NCI-H2227 (cell line): ENCODE data around the gene IFIT1B.
"Not testable (repeated sequence)": the region's sequence is repeated elsewhere in the genome, so short reads cannot be mapped to it uniquely, and the experiment has no call there.

Experiments used
- DNase-seq: peaks from one replicate; lab custom pipeline; 2025; ENCODE audit not compliant: unreplicated experiment; lab: John Stamatoyannopoulos, UW

IFIT1B gene

DNA sequence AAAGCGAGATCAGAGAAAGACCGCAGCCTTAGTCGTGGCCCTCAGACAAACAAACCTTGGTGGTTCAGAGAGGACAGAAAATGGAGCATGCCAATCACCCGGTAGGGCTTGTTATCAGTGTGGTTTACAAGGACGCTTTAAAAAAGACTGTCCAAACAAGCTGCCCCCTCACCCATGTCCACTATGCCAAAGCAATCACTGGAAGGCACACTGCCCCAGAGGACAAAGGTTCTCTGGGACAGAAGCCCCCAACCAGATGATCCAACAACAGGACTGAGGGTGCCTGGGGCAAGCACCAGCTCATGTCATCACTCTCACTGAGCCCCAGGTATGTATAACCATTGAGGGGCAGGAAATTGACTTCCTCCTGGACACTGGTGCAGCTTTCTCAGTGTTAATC is 31.4 kb downstream of the IFIT1B start:
- DNase-seq: not testable (repeated sequence)

DNA sequence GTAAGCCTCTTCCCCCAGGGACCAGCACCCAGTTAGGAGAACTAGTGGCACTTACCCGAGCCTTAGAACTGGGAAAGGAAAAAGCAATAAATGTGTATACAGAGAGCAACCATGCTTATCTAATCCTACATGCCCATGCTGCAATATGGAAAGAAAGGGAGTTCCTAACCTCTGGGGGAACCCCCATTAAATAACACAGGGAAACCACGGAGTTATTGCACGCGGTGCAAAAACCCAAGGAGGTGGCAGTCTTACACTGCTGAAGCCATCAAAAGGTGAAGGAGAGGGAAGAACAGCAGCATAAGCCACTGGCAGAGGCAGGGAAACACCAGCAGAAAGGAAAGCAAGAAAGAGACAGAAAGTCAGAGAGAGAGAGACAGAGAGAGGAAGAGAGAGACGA is 32.7 kb downstream of the IFIT1B start:
- DNase-seq: not testable (repeated sequence)

DNA sequence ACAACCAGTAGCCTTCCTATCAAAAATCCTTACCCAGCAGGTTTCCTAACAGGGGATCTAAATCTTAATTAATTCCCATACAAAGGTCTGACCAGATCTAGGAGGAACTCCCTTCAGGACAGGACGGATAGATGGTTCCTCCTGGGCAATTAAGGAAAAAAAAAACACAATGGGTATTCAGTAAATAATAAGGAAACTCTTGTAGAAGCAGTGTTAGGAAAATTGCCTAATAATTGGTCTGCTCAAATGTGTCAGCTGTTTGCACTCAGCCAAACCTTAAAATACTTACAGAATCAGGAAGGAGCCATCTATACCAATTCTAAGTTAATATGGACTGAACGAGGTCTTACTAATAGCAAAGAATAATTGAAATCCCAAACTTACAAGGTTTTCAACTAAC is 33.3 kb downstream of the IFIT1B start:
- DNase-seq: not testable (repeated sequence)

DNA sequence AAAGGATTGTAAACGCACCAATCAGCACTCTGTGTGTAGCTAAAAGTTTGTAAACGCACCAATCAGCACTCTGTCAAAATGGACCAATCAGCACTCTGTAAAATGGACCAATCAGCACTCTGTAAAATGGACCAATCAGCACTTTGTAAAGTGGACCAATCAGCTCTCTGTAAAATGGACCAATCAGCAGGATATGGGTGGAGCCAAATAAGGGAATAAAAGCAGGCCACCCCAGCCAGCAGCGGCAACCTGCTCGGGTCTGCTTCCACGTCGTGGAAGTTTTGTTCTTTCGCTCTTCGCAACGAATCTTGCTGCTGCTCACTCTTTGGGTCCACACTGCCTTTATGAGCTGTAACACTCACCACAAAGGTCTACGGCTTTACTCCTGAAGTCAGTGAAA is 34.4 kb downstream of the IFIT1B start:
- DNase-seq: not testable (repeated sequence)

DNA sequence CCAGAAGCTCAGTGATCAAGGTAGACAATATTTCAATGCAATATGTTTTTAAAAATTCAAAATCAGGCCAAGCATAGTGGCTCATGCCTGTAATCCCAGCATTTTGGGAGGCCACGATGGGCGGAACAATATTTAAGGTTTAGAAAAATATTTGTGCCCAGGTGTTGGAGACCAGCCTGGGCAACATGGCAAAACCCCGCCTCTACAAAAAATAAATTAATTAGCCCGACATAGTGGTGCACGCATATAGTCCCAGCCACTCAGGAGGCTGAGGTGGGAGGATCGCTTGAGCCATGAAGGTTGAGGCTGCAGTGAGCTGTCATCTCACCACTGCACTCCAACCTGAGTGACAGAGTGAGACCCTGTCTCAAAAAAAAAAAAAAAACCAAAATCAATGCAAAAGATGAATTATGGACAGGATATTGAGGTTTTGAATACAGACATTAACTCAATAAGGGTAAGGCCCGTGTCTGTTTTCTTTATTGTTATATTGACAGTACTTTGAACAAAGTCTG is 35.6 kb downstream of the IFIT1B start:
- DNase-seq: no peak

DNA sequence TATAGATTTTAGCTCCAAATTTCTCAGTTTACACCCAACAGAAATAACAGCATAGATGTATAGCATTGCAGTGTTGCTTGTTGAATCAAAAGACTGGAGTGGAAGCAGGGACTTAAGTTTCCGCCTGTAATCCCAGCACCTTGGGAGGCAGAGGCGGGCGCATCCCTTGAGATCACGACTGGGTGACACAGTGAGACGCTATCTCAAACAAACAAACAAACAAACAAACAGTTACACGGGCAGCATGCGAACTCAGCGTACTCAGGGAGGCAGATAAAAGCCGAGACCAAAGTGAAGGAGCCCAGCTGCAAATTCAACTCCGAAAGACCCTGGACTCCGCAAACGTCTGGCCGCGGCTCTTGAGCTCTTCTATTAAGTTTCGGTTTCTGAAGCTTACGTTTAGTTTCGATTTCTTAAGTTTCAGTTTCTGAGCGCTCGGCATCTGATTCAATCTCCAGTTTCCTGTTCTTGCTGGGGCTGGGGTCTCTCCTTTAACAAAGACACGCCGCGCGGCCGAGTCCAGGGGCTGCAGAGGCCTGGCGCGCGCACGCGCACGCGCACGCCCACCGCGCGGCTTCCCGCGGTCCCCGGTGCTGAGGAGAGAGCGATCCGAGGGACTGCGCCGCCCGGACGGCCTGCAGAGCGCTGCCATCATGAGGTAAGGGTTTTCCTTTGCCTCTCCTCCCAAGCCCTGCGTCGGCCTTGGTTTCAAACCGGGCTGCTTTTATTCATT is 36.5 kb downstream of the IFIT1B start, which contains the start of gene IFIT5:
Gene IFIT5 (plus strand): TSS at position 423 of the 733 bp plus-strand sequence. CDS start 231 bp downstream, at position 654.
- DNase-seq: peak; percentile 80

DNA sequence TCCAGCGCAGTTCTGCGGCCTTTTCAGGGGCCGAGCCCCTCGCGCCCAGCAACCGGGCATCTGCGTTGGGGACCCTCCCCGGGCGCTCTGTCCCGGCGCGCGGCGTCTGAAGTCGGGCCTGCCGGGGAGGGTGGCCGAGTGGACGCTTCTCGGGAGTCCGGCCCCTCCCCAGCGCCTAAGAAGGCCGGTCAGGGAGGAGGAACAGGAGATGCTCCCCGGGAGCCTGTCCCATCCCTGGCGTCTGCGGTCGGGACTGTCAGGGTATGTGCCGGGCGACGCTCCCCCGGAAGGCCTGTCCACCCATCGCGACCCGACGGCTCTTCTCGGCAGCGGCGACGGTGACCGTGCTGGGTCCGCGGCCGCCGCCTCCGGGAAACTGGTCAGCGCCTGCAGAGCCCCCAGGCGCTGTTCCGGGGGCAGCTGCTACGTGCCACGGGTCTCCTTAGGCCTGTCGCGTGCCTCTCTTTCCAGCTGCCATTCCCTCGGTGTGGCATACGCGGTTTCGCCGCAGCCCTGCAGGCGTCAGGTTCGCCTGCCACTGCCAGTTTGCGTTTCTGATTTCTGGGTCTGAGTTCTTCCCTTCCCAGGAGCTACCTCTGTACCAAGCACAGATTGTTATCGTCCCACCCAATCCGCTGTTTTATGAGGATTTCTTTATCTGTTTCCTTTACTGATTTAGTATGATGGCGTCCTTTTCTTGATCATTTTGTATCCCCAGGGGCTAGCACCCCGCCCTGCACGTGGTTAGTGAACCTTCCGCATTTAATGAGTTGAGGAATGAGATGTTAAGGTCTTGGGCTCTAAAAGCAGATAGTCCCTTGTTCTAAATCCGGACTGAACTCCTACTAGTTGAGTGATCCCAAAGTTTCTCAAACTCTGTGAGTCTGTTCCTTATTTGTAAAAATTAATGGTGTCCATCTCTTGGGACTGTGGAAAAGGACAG is 37.3 kb downstream of the IFIT1B start:
- DNase-seq: peak; percentile 48

DNA sequence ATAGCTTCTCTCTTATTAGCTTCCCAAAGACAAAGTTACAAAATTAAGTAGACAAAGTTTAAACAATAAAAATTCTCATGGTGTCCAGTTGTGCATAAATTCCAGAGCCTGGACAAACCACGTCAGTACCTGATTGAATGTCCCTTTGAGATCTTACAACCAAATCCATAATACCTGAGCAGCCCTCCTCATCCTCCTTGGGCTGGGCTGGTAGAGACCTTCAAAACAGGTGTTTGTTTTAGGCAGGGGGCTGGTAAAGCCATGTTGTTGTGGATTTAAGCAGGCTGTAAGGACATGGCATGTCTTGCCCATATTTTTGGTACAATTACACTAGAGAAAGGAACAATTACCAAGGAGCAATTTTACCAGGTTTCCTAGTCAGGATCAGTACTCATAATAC is 38.6 kb downstream of the IFIT1B start:
- DNase-seq: no peak

DNA sequence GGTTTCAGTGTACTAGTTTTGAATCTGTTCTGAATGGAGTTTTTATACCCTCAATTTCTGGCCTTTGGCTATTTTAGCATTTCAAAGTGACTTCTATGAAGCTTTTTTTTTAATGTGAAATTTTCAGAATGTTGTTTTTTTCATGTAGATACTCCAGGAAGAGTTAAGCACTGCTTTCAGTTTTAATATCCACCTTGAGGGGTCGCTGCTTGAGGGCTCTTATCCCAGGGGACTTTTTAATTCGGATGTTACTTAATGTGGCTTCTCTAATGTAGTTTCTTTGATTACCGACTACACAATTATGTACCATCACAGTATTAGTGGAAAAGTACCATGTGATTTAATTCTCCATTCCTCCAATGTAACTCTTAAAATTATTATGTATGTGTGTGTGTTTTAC is 41.7 kb downstream of the IFIT1B start:
- peak; percentile 2 for DNase-seq

DNA sequence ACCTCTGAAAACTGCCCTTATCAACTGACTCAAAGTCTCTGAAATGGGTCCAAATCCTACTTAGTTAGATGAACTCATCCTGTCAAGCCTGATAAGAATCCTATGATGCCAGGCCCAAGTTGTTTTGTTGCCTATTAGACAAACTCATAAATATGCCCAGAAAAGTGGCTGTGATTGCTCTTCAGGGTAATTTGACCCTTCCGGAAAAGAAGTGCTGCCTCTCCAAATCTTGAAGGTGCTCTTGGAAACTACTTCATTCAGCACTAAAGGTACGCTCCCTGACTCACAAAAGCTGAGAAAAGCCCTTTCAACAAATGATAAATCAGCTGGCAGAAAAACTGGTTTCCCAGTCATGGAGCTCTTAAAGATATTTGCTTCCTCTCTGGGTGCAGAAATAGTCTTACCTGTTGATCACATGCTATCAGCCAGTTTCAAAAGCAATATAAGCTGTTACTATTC is 43.2 kb downstream of the IFIT1B start:
- DNase-seq: no peak

DNA sequence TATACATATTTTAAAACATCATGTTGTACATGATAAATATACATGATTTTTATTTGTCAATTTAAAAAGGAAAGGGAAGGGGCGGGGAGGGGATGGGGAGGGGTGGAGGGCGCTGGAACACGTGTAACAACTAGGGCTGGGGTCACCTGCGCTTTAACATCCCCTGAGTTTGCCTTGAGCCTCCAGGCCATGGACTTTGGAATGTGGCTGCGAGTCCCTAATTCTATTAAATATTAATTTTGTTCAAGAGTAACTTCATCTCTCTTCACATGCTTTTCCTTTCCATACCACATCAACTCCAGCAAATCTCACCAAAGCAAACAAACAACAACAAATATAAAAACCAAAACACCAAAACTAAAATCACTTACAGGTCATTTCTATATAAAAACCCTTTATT is 47.1 kb downstream of the IFIT1B start:
- DNase-seq: no peak

DNA sequence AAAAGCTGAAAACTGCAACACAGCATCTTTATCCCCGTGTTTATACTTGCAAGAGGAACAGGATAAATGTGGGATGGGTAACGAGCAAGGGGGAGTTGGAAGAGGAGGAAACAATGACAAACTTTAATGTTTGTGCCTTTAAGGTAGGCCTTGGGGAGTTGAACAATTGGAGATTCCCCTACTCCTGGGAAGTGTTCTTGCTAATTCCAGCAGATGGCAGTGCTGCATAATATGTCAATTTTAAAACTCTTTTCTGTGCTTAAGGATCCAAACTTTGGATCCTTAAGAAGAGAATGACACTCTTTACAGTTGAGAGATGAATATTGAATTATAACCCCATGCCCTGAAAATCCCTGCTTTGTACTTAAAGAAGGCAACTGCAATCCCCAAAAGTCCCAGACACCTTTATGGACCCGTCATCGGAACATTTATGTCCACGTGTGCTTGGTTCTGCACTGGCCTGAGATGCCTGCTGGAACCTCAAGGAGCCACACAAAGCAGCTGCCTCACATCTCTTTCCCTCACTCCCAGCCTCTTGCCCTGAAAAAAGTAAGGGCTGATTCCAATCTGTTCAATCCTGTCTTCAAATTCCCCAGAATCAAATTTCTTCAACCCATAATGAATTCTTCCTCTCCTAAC is 48.5 kb downstream of the IFIT1B start:
- peak; percentile 39 for DNase-seq

DNA sequence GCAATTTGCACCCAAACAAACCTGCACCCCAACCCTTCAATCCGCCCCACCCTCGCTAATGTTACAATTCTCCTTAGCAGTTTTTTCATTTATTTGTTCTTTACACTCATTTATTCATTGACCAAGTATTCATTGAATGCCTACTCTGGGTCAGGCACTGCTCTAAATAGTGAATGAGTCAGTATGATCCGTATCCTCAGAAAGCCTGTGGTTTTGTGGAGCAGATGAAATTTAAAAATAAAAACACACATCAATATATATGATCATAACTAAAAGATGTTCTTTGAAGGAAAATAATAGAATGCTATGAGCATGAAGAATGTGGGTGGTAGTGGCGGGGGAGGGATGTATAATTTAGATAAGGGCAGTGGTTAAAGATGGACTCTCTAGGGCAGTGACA is 49.8 kb downstream of the IFIT1B start:
- no peak for DNase-seq

DNA sequence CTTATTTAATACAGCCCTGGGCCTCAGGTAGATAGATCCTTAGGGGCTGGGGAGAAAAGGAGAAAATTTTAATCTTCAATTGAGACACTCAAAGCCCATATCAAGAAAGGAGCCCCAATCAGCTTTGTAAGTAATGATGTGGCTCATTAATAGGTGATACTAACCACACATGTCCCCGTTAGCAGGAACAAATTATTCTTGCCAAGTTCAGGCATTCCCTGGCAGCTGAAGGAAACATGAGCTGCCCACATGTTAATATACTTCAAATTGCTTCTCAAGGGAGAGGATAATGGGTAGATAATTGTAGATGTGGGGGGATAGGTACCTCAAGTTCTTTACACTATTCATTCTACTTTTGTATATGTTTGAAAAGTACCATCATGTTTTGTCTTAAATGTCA is 51.0 kb downstream of the IFIT1B start:
- no peak for DNase-seq

DNA sequence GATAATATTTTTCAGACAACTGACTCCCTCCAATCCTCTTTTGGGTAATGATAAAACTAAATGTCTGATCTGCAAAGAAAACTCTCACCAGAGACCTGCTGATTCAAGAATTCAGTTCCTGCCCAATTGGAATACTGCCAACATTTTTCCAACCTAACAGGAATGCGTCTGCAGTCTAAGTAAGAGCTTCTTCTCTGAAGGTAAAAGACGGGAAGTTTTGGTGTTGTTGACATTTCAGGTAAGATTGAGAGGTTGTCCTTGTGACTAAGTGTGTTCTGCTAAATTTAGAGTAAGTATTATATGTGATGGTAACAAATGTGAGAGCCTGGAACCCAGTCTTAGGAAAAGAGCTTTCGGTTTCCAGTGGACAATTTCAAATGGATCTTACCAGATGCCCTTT is 54.1 kb downstream of the IFIT1B start:
- DNase-seq: no peak
